IMR-90 (cell line): ENCODE results near the gene MRPS35. TPM values are rescaled to one million over a fixed set of nuclear protein-coding genes. Genes with fewer than 3 reads are reported as not detected.

ENCODE experiments used
- ATAC-seq: fragments of 200-7000 bp; cut with Tn5 transposase; 2 replicates; pipeline ENCODE4 v1.9.1; 2020; ENCODE audit warnings: low read depth, mild to moderate bottlenecking, moderate library complexity
- BruUV-seq: library from RNA; stranded (reverse); fragments of 400-500 nt; replicated peaks from 2 replicates; lab custom pipeline; 2021; lab: Mats Ljungman, UMichigan
- CTCF ChIA-PET: fragments of 300-600 bp; formaldehyde crosslinking; extraction: SDS; loops from one replicate; lab custom pipeline; 2021; ENCODE audit warnings: antibody characterized with exemption; lab: Yijun Ruan, JAX
- POLR2A ChIA-PET: fragments of 300-600 bp; sonication (Branson Sonifier 250); formaldehyde crosslinking; loops from one replicate; lab custom pipeline; 2022; ENCODE audit warnings: antibody characterized with exemption; ENCODE audit not compliant: unreplicated experiment; lab: Charles Lee
- DNase-seq: peaks from one replicate; pipeline ENCODE4 v3.0.0; 2013
- H2AFZ ChIP-seq: replicated peaks from 2 replicates; pipeline ENCODE3; 2013; ENCODE audit warnings: low read length, mild to moderate bottlenecking; ENCODE audit not compliant: poor library complexity
- H2AK5ac ChIP-seq: 2 replicates; pipeline ENCODE4 v1.6.1; 2013; ENCODE audit warnings: low read depth, low read length, inconsistent platforms
- H2AK9ac ChIP-seq: replicated peaks from 2 replicates; pipeline ENCODE3; 2013; ENCODE audit warnings: mild to moderate bottlenecking, low read depth, low read length, moderate library complexity; ENCODE audit not compliant: poor library complexity
- H2BK120ac ChIP-seq: 2 replicates; pipeline ENCODE4 v1.6.1; 2013; ENCODE audit warnings: low read depth, low read length, inconsistent platforms
- H2BK15ac ChIP-seq: 3 replicates; pipeline ENCODE4 v1.6.1; 2013; ENCODE audit warnings: low read depth, low read length, inconsistent platforms
- H2BK20ac ChIP-seq: 2 replicates; pipeline ENCODE4 v1.6.1; 2013; ENCODE audit warnings: low read depth, mild to moderate bottlenecking, inconsistent platforms, low read length, moderate library complexity
- H2BK5ac ChIP-seq: 2 replicates; pipeline ENCODE4 v1.6.1; 2013; ENCODE audit warnings: mild to moderate bottlenecking, low read depth, low read length, inconsistent platforms; ENCODE audit not compliant: poor library complexity, severe bottlenecking
- H3K14ac ChIP-seq: replicated peaks from 2 replicates; pipeline ENCODE4 v1.6.1; 2013; ENCODE audit warnings: low read depth, low read length, inconsistent platforms
- H3K18ac ChIP-seq: 2 replicates; pipeline ENCODE4 v1.6.1; 2013; ENCODE audit warnings: low read depth, low read length, control low read depth
- H3K23ac ChIP-seq: 2 replicates; pipeline ENCODE4 v1.6.1; 2013; ENCODE audit warnings: low read depth, low read length, inconsistent platforms
- H3K27ac ChIP-seq: 2 replicates; pipeline ENCODE4 v1.5.1; 2013; ENCODE audit warnings: mild to moderate bottlenecking, control low read depth, low read length; ENCODE audit not compliant: insufficient read depth
- H3K27me3 ChIP-seq: 2 replicates; pipeline ENCODE4 v1.6.1; 2013; ENCODE audit warnings: low read length; ENCODE audit not compliant: control insufficient read depth, insufficient read depth
- H3K36me3 ChIP-seq: 2 replicates; pipeline ENCODE4 v1.6.1; 2013; ENCODE audit warnings: low read length, mixed read lengths; ENCODE audit not compliant: control insufficient read depth, insufficient read depth
- H3K4ac ChIP-seq: 2 replicates; pipeline ENCODE4 v1.6.1; 2013; ENCODE audit warnings: low read depth, low read length, inconsistent platforms
- H3K4me1 ChIP-seq: 2 replicates; pipeline ENCODE4 v1.6.1; 2013; ENCODE audit warnings: low read length, mixed read lengths; ENCODE audit not compliant: control insufficient read depth, insufficient read depth
- H3K4me2 ChIP-seq: 2 replicates; pipeline ENCODE4 v1.6.1; 2013; ENCODE audit warnings: low read depth, mild to moderate bottlenecking, control low read depth, low read length, moderate library complexity
- H3K4me3 ChIP-seq: 2 replicates; pipeline ENCODE4 v1.5.1; 2013; ENCODE audit warnings: low read depth, mild to moderate bottlenecking, control low read depth, low read length, moderate library complexity; ENCODE audit not compliant: insufficient read depth
- H3K56ac ChIP-seq: 2 replicates; pipeline ENCODE4 v1.6.1; 2013; ENCODE audit warnings: low read length, inconsistent platforms; ENCODE audit not compliant: insufficient read depth; ENCODE audit errors: extremely low read depth
- H3K79me1 ChIP-seq, 2 experiments: 2 replicates each; pipeline ENCODE4 v1.6.1; 2013; ENCODE audit warnings: low read length in 2 of 2, inconsistent platforms in 1 of 2, low read depth in 1 of 2
- H3K9ac ChIP-seq: 2 replicates; pipeline ENCODE4 v1.6.1; 2013; ENCODE audit warnings: low read depth, low read length, control low read depth
- H3K9me1 ChIP-seq: 2 replicates; pipeline ENCODE4 v1.6.1; 2013; ENCODE audit warnings: low read length, inconsistent platforms; ENCODE audit not compliant: insufficient read depth
- H3K9me3 ChIP-seq: 2 replicates; pipeline ENCODE4 v1.6.1; 2013; ENCODE audit warnings: low read length; ENCODE audit not compliant: control insufficient read depth, insufficient read depth
- H4K20me1 ChIP-seq: 2 replicates; pipeline ENCODE4 v1.6.1; 2013; ENCODE audit warnings: low read length, inconsistent platforms; ENCODE audit not compliant: insufficient read depth
- H4K5ac ChIP-seq: 2 replicates; pipeline ENCODE4 v1.6.1; 2013; ENCODE audit warnings: mild to moderate bottlenecking, low read depth, low read length, control low read depth
- H4K8ac ChIP-seq, 2 experiments: 2 replicates each; pipeline ENCODE4 v1.6.1; 2013; ENCODE audit warnings: low read depth in 2 of 2, low read length in 2 of 2, control low read depth in 1 of 2, inconsistent platforms in 1 of 2
- H4K91ac ChIP-seq: 2 replicates; pipeline ENCODE4 v1.6.1; 2013; ENCODE audit warnings: low read depth, low read length, inconsistent platforms; ENCODE audit not compliant: insufficient read depth
- BHLHE40 ChIP-seq: fragments of 150-350 bp; IDR thresholded peaks from 2 replicates; pipeline ENCODE4 v1.6.1; 2016; ENCODE audit warnings: mild to moderate bottlenecking, low read depth, low read length
- CEBPB ChIP-seq: IDR thresholded peaks from 2 replicates; pipeline ENCODE4 v1.6.1; 2012; ENCODE audit warnings: low read depth, low read length, improper control_type of control experiment
- CHD1 ChIP-seq: IDR thresholded peaks from 2 replicates; pipeline ENCODE4 v1.6.1; 2012; ENCODE audit warnings: low read depth, low read length, improper control_type of control experiment
- CTCF ChIP-seq: conservative IDR thresholded peaks from 2 replicates; pipeline ENCODE4 v1.5.1; 2012; ENCODE audit warnings: mild to moderate bottlenecking, low read depth, low read length, improper control_type of control experiment
- ELK1 ChIP-seq: fragments of 150-350 bp; IDR thresholded peaks from 2 replicates; pipeline ENCODE4 v1.6.1; 2016; ENCODE audit warnings: low read depth, mild to moderate bottlenecking, low read length, moderate library complexity, borderline replicate concordance
- FOS ChIP-seq: fragments of 150-350 bp; IDR thresholded peaks from 2 replicates; pipeline ENCODE4 v1.6.1; 2016; ENCODE audit warnings: low read depth, low read length
- MAFK ChIP-seq: IDR thresholded peaks from 2 replicates; pipeline ENCODE4 v1.6.1; 2012; ENCODE audit warnings: low read depth, low read length, improper control_type of control experiment
- MAZ ChIP-seq: IDR thresholded peaks from 2 replicates; pipeline ENCODE4 v1.6.1; 2012; ENCODE audit warnings: low read depth, mild to moderate bottlenecking, low read length, improper control_type of control experiment, moderate library complexity, borderline replicate concordance
- MXI1 ChIP-seq: IDR thresholded peaks from 2 replicates; pipeline ENCODE4 v1.6.1; 2012; ENCODE audit warnings: low read depth, mild to moderate bottlenecking, low read length, moderate library complexity, borderline replicate concordance
- NFE2L2 ChIP-seq: fragments of 150-350 bp; IDR thresholded peaks from 2 replicates; pipeline ENCODE4 v1.6.1; 2016; ENCODE audit warnings: low read depth, mild to moderate bottlenecking, low read length
- POLR2A ChIP-seq: IDR thresholded peaks from 2 replicates; pipeline ENCODE4 v1.6.1; 2012; ENCODE audit warnings: mild to moderate bottlenecking, low read depth, low read length
- RAD21 ChIP-seq: IDR thresholded peaks from 2 replicates; pipeline ENCODE4 v1.6.1; 2012; ENCODE audit warnings: low read length, improper control_type of control experiment
- RCOR1 ChIP-seq: IDR thresholded peaks from 2 replicates; pipeline ENCODE4 v1.6.1; 2012; ENCODE audit warnings: mild to moderate bottlenecking, low read length, improper control_type of control experiment; ENCODE audit not compliant: insufficient replicate concordance
- RFX5 ChIP-seq: IDR thresholded peaks from 2 replicates; pipeline ENCODE4 v1.8.0; 2012; ENCODE audit warnings: low read depth, mild to moderate bottlenecking, low read length, moderate library complexity
- SMC3 ChIP-seq: fragments of 150-350 bp; IDR thresholded peaks from 2 replicates; pipeline ENCODE4 v1.6.1; 2016; ENCODE audit warnings: low read depth, mild to moderate bottlenecking, antibody characterized with exemption, low read length, moderate library complexity
- USF2 ChIP-seq: fragments of 150-350 bp; IDR thresholded peaks from 2 replicates; pipeline ENCODE4 v1.6.1; 2017; ENCODE audit warnings: mild to moderate bottlenecking, antibody characterized with exemption, low read length, low read depth
- WGBS, 2 experiments: methylation state at CpG; one replicate each; pipeline versions ENCODE4 v1.1.5 to v1.1.7; 2013; ENCODE audit warnings: missing lambda C conversion rate in 2 of 2; ENCODE audit not compliant: insufficient read length in 1 of 2; ENCODE audit errors: extremely low coverage in 2 of 2; 5-methylcytosine and 5-hydroxymethylcytosine counted together
- dilution Hi-C: fragments of 300-500 bp; cut with HindIII; formaldehyde crosslinking; loops from one replicate; pipeline ENCODE4 v1.14.3; 2018; ENCODE audit warnings: low sequenced_read_pairs; ENCODE audit not compliant: unreplicated experiment
- in situ Hi-C: fragments of 300-500 bp; cut with MboI; formaldehyde crosslinking; loops from 3 replicates; pipeline ENCODE4 v1.14.3; 2019; ENCODE audit warnings: low sequenced_read_pairs, inconsistent platforms, mixed read lengths
- intact Hi-C: fragments of 100-400 bp; cut with micrococcal nuclease; formaldehyde crosslinking; loops from 2 replicates; pipeline ENCODE4 v1.10.0; 2022
- polyA plus RNA-seq, 3 experiments: library from polyadenylated mRNA; depleted of rRNA; stranded (reverse); fragments of >200 nt; gene quantifications; 2 replicates each; pipeline ENCODE4 v1.2.3, GENCODE V29; 2012; ENCODE audit warnings: low replicate concordance in 1 of 3
- total RNA-seq: library from RNA; depleted of rRNA; stranded (reverse); fragments of >200 nt; gene quantifications from 2 replicates; pipeline ENCODE4 v1.2.3, GENCODE V29; 2012

The MRPS35 gene
- total and polyA plus RNA-seq, 2 of the 4 experiments (the other 2 are of a cell fraction) = 27.4 to 40.1 TPM

- Histone ChIP-seq H2BK5ac (no peak overlapping the region), H3K9me1 (no peaks in the 10 kb centered on the region), H3K9ac (no peak overlapping the region), H3K14ac (no peak overlapping the region), H2AK5ac (no peak overlapping the region), H4K91ac (no peak overlapping the region), H3K23ac (no peak overlapping the region), H4K8ac (no peak overlapping the region), H4K20me1 (no peaks in the 10 kb centered on the region), H2BK20ac (no peak overlapping the region), H3K36me3 (no peaks in the 10 kb centered on the region), H2AFZ (no peak overlapping the region), H3K27me3 (no peaks in the 10 kb centered on the region), H3K18ac (no peak overlapping the region), H2BK15ac (no peak overlapping the region), H3K9me3 (no peaks in the 10 kb centered on the region), H3K4me1 (no peaks in the 10 kb centered on the region), H3K4me3 (no peak overlapping the region), H3K4me2 (no peak overlapping the region), H3K56ac (no peak overlapping the region), H3K79me1 (no peaks in the 10 kb centered on the region), H3K4ac (no peak overlapping the region), H2AK9ac (no peak overlapping the region), H2BK120ac (no peak overlapping the region), H3K27ac (no peak overlapping the region), H4K5ac (no peak overlapping the region)
- ChIA-PET POLR2A (no interaction called here), CTCF (no interaction called here)
- no TSS peak for BruUV-seq
- WGBS, 2 experiments = no CpG with 5 or more reads among the region's 2 CpGs
- in situ Hi-C loops = no loop called here
- dilution Hi-C loops = no loop called here
- DNase-seq (no peak), ATAC-seq (no peak)
- TF ChIP-seq NFE2L2 (no peak), MXI1 (no peak), SMC3 (no peak), FOS (no peak), ELK1 (no peak), MAZ (no peak), RCOR1 (no peak), RAD21 (no peak), USF2 (no peak), CHD1 (no peak), RFX5 (no peak), BHLHE40 (no peak), CEBPB (no peak), POLR2A (no peak), MAFK (no peak), CTCF (no peak)
- intact Hi-C loops = no loop called here
These were observed 52.1 kb downstream of the MRPS35 start for GRCh38 chr12:27762757-27763156.
